ENCODE data around the gene DHFR. TPM values are rescaled to one million over a fixed set of nuclear protein-coding genes. Genes with fewer than 3 reads are reported as not detected.

Gene DHFR
- total RNA-seq, 1 donor from 2014 or later: 8.4 TPM

GRCh38 chr5:80625230-80625629, 29.6 kb downstream of the DHFR start:
- Histone ChIP-seq H3K4me1 (no peaks in the 10 kb centered on the region), H3K27ac (replicated peaks) (no peak overlapping the region), H3K9me3 (replicated peaks) (no peaks in the 10 kb centered on the region), H3K27me3 (ENCODE audit: low read depth) (no peaks in the 10 kb centered on the region), H3K4me3 (no peak overlapping the region), H3K36me3 (no peaks in the 10 kb centered on the region)
- intact Hi-C loops (cut with micrococcal nuclease): no loop called here
- TF ChIP-seq CTCF (IDR thresholded peaks at IDR 0.05; ENCODE audit: borderline replicate concordance): no peak
- no peak for DNase-seq

GRCh38 chr5:80623999-80624398, 30.8 kb downstream of the DHFR start:
- H3K27ac ChIP-seq (replicated peaks): no peak overlapping the region
- TF ChIP-seq CTCF (IDR thresholded peaks at IDR 0.05; ENCODE audit: borderline replicate concordance): no peak
- no peaks in the 10 kb centered on the region for H3K36me3 ChIP-seq
- H3K9me3 ChIP-seq (replicated peaks): no peaks in the 10 kb centered on the region
- intact Hi-C loops (cut with micrococcal nuclease): no loop called here
- no peak overlapping the region for H3K4me3 ChIP-seq
- H3K4me1 ChIP-seq: no peaks in the 10 kb centered on the region
- no peak for DNase-seq
- H3K27me3 ChIP-seq (ENCODE audit: low read depth): no peaks in the 10 kb centered on the region

- Histone ChIP-seq H3K4me1 (no peaks in the 10 kb centered on the region), H3K27me3 (ENCODE audit: low read depth) (no peaks in the 10 kb centered on the region), H3K4me3 (no peak overlapping the region), H3K27ac (replicated peaks) (no peak overlapping the region), H3K36me3 (no peaks in the 10 kb centered on the region), H3K9me3 (replicated peaks) (no peaks in the 10 kb centered on the region)
- DNase-seq: no peak
- no peak for TF ChIP-seq CTCF (IDR thresholded peaks at IDR 0.05; ENCODE audit: borderline replicate concordance)
- intact Hi-C loops (cut with micrococcal nuclease): no loop called here
These were observed 32.0 kb downstream of the DHFR start for GRCh38 chr5:80622756-80623155.

DNA sequence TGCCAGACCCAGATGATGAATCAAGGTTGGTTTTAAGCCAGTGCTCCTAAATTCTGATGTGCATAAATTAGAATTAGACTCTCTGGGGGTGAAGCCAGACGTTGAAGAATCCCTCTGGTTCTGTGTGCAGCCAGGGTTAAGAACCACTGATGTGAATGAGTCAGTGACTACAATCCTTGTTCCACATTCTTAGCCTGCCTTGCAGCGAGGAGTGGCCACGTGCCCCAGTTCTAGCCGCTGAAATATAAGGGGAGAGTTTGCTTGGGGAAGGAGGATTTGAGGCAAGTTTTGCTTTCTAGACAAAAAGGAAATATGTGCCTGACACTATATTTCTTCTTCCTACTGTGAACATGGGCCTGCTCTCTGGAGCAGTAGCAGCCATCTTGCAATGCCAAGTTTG, 34.6 kb downstream of the DHFR start:
- Histone ChIP-seq H3K27ac (replicated peaks) (no peak overlapping the region), H3K9me3 (replicated peaks) (no peaks in the 10 kb centered on the region), H3K4me1 (no peaks in the 10 kb centered on the region), H3K4me3 (no peak overlapping the region), H3K27me3 (ENCODE audit: low read depth) (no peaks in the 10 kb centered on the region), H3K36me3 (no peaks in the 10 kb centered on the region)
- DNase-seq: no peak
- no peak for TF ChIP-seq CTCF (IDR thresholded peaks at IDR 0.05; ENCODE audit: borderline replicate concordance)
- intact Hi-C loops (cut with micrococcal nuclease): no loop called here

- H3K27me3 ChIP-seq (ENCODE audit: low read depth): no peaks in the 10 kb centered on the region
- no peaks in the 10 kb centered on the region for H3K36me3 ChIP-seq
- no peak overlapping the region for H3K27ac ChIP-seq (replicated peaks)
- no peak overlapping the region for H3K4me3 ChIP-seq
- intact Hi-C loops (cut with micrococcal nuclease): no loop called here
- H3K4me1 ChIP-seq: no peaks in the 10 kb centered on the region
- no peak for DNase-seq
- no peak for TF ChIP-seq CTCF (IDR thresholded peaks at IDR 0.05; ENCODE audit: borderline replicate concordance)
- H3K9me3 ChIP-seq (replicated peaks): no peaks in the 10 kb centered on the region
These were observed 35.7 kb downstream of the DHFR start for GRCh38 chr5:80619086-80619485.

DNA sequence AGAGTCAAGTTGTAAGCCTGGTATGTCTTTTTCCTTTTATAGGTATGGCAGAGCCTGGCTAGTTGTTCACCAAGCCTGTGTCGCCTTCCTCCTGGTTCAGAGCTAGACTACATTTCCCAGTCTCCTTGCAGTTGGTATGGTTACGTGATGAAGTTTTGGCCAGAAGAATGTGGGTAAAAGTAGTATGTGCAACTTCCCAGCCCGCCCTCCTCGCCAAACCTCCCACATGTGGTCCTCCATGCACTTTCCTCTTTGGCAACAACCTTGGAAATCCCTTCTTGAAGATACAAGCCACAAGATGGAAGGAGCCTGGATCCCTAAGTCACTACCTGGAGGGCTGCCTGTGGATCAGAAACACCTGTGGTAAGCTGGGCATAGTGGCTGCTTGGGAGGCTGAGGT, 36.3 kb downstream of the DHFR start:
- DNase-seq: no peak
- H3K4me3 ChIP-seq: no peak overlapping the region
- no peaks in the 10 kb centered on the region for H3K9me3 ChIP-seq (replicated peaks)
- intact Hi-C loops (cut with micrococcal nuclease): no loop called here
- no peak overlapping the region for H3K27ac ChIP-seq (replicated peaks)
- no peak for TF ChIP-seq CTCF (IDR thresholded peaks at IDR 0.05; ENCODE audit: borderline replicate concordance)
- H3K36me3 ChIP-seq: no peaks in the 10 kb centered on the region
- H3K4me1 ChIP-seq: no peaks in the 10 kb centered on the region
- no peaks in the 10 kb centered on the region for H3K27me3 ChIP-seq (ENCODE audit: low read depth)

All from left ventricle myocardium inferior (tissue), 1 donor.